IMR-90 (cell line): ENCODE measurements around the gene FGF2.

ENCODE experiments used
- RAD21 ChIP-seq: IDR thresholded peaks from 2 replicates; pipeline ENCODE4 v1.6.1; 2012; ENCODE audit warnings: low read length, improper control_type of control experiment
- TF ChIP-seq, protein P1 (sequence below): conservative IDR thresholded peaks from 2 replicates; pipeline ENCODE4 v1.5.1; 2012; ENCODE audit warnings: mild to moderate bottlenecking, low read depth, low read length, improper control_type of control experiment

DNA sequence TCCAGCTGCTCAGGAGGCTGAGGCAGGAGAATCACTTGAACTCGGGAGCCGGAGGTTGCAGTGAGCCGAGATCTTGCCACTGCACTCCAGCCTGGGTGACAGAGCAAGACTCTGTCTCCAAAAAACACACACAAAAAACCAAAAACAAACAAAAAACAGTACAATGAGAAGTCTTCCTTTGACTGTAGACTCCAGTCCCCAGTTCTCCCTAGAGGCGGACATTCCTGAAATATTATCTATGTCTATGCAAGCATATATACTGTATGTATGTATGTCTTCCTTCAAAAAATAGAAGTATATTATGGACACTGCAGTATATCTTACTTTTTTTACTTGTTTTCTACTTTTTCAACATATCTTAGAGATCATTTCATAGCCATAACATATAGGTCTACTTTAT lies 10.2 kb upstream of the FGF2 start:
- TF ChIP-seq, protein P1, sequence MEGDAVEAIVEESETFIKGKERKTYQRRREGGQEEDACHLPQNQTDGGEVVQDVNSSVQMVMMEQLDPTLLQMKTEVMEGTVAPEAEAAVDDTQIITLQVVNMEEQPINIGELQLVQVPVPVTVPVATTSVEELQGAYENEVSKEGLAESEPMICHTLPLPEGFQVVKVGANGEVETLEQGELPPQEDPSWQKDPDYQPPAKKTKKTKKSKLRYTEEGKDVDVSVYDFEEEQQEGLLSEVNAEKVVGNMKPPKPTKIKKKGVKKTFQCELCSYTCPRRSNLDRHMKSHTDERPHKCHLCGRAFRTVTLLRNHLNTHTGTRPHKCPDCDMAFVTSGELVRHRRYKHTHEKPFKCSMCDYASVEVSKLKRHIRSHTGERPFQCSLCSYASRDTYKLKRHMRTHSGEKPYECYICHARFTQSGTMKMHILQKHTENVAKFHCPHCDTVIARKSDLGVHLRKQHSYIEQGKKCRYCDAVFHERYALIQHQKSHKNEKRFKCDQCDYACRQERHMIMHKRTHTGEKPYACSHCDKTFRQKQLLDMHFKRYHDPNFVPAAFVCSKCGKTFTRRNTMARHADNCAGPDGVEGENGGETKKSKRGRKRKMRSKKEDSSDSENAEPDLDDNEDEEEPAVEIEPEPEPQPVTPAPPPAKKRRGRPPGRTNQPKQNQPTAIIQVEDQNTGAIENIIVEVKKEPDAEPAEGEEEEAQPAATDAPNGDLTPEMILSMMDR, result no peak
- no peak for TF ChIP-seq RAD21
